Lung (tissue), 12 donors: ENCODE results near the gene ZNF511. TPM values are rescaled to one million over a fixed set of nuclear protein-coding genes. Genes with fewer than 3 reads are reported as not detected.

ENCODE experiments used
- ATAC-seq: fragments of 200-7000 bp; cut with Tn5 transposase; one replicate; pipeline ENCODE4 v1.9.1; 2020; ENCODE audit warnings: moderate number of reproducible peaks; ENCODE audit not compliant: insufficient read depth, low FRiP score
- DNase-seq, 3 donors: peaks; one replicate each; pipeline ENCODE4 v3.0.0-alpha.2; 2013 to 2017
- H3K27ac ChIP-seq, 2 donors: one replicate each; pipeline ENCODE4 v1.5.1; 2013; ENCODE audit warnings: mild to moderate bottlenecking in 2 of 2, moderate library complexity in 2 of 2, control low read depth in 1 of 2, inconsistent platforms in 1 of 2, low read depth in 1 of 2, low read length in 1 of 2
- H3K27me3 ChIP-seq, 3 donors: one replicate each; pipeline ENCODE4 v1.5.1; 2013; ENCODE audit warnings: low read length in 2 of 3; ENCODE audit not compliant: control insufficient read depth in 3 of 3, insufficient read depth in 3 of 3
- H3K36me3 ChIP-seq, 4 donors: one replicate each; pipeline ENCODE4 v1.5.1; 2013; ENCODE audit warnings: low read length in 4 of 4, mild to moderate bottlenecking in 1 of 4, moderate library complexity in 1 of 4; ENCODE audit not compliant: control insufficient read depth in 4 of 4, insufficient read depth in 4 of 4
- H3K4me1 ChIP-seq, 5 donors: one replicate each; pipeline ENCODE4 v1.5.1; 2013; ENCODE audit warnings: low read length in 5 of 5, mild to moderate bottlenecking in 2 of 5, moderate library complexity in 1 of 5; ENCODE audit not compliant: control insufficient read depth in 5 of 5, insufficient read depth in 5 of 5
- H3K4me3 ChIP-seq: one replicate; pipeline ENCODE4 v1.5.1; 2013; ENCODE audit warnings: mild to moderate bottlenecking, control low read depth, moderate library complexity
- H3K9ac ChIP-seq, 2 donors: one replicate each; pipeline ENCODE4 v1.5.1; 2013; ENCODE audit warnings: low read length in 2 of 2, control low read depth in 1 of 2; ENCODE audit not compliant: insufficient read depth in 1 of 2
- H3K9me3 ChIP-seq, 4 donors: one replicate each; pipeline ENCODE4 v1.5.1; 2013; ENCODE audit warnings: low read length in 3 of 4, mild to moderate bottlenecking in 1 of 4, moderate library complexity in 1 of 4; ENCODE audit not compliant: control insufficient read depth in 4 of 4, insufficient read depth in 3 of 4
- CTCF ChIP-seq: IDR thresholded peaks from 2 replicates; pipeline ENCODE4 v1.5.1; 2012; ENCODE audit warnings: mild to moderate bottlenecking; ENCODE audit errors: control extremely low read depth, extremely low read depth
- WGBS, 2 donors: extraction: QIAGEN DNeasy Blood & Tissue Kit; methylation state at CpG; one replicate each; pipeline ENCODE4 v1.1.7; 2013; 5-methylcytosine and 5-hydroxymethylcytosine counted together
- polyA plus RNA-seq, 2 donors: library from polyadenylated mRNA; stranded (reverse); fragments of 200-250 nt; gene quantifications; one replicate each; pipeline ENCODE4 v1.2.1, GENCODE V29; 2013
- total RNA-seq, 2 donors: library from RNA; depleted of rRNA in 1 of 2; stranded (reverse); fragments of >200 nt in 1 of 2; gene quantifications; one replicate each; pipeline ENCODE4 v1.2.1, GENCODE V29; 2014 to 2021
- donor health status: control.
- donor health status: control.
- donor health status: Bipolar disorder and iron deficiency.
- donor health status: healthy.
- donor health status: DM: yes; HTN: yes; CAD: no.

Gene ZNF511
- total and polyA plus RNA-seq, 4 donors: 18.6 to 79.9 (median 43.6) TPM

GRCh38 chr10:133314911-133315310 lies 6.2 kb downstream of the ZNF511 start:
- no peak overlapping the region for H3K4me3 ChIP-seq
- 92 to 93% methylated on average over 12 of the region's 12 CpGs for WGBS, 2 donors
- peaks cover 0 to 2% (median 0%) of the 10 kb centered on the region in 4 donors for H3K9me3 ChIP-seq
- no peak for ATAC-seq
- no peak for DNase-seq
- no peak overlapping the region for H3K27ac ChIP-seq
- no peak overlapping the region for H3K9ac ChIP-seq
- peaks cover 0 to 8% (median 8%) of the 10 kb centered on the region in 3 donors for H3K27me3 ChIP-seq
- peaks cover 0 to 19% (median 7%) of the 10 kb centered on the region in 4 donors for H3K36me3 ChIP-seq
- H3K4me1 ChIP-seq: peaks cover 0 to 2% (median 0%) of the 10 kb centered on the region in 5 donors
- TF ChIP-seq CTCF: no peak

DNA sequence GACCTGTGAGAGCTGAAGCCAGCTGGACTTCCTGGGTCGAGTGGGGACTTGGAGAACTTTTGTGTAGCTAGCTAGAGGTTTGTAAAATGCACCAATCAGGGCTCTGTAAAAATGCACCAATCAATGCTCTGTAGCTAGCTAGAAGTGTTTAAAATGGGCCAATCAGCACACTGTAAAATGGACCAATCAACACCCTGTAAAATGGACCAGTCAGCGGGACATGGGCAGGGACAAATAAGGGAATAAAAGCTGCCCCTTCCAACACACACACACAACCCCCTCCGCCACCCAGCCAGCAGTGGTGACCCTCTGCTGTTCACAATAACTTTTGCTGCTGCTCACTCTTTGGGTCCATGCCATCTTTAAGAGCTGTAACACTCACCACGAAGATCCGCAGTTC lies 7.1 kb downstream of the ZNF511 start:
- Histone ChIP-seq H3K9me3 (peaks cover 0 to 4% (median 0%) of the 10 kb centered on the region in 4 donors), H3K4me3 (no peak overlapping the region), H3K36me3 (peaks cover 0 to 14% (median 1%) of the 10 kb centered on the region in 4 donors), H3K9ac (no peak overlapping the region), H3K27me3 (peaks cover 0 to 12% (median 10%) of the 10 kb centered on the region in 3 donors), H3K27ac (no peak overlapping the region), H3K4me1 (peaks cover 0 to 2% (median 0%) of the 10 kb centered on the region in 5 donors)
- no peak for TF ChIP-seq CTCF
- ATAC-seq: no peak
- DNase-seq: no peak
- 76 to 84% methylated on average over 5 of the region's 5 CpGs for WGBS, 2 donors

DNA sequence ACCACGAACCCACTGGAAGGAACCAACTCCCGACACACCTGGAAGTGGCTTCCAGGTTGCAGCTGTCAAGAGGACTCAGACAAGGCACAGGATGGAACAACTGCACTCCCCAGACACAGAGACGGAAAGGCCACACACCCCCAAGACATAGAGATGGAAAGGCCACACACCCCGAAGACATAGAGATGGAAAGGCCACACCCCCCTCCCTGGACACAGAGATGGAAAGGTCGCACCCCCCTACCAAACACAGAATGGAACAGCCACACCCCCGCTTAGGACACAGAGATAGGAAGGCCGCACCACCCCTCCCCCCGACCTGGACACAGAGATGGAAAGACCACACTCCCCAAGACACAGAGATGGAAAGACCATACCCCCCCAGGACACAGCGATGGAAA lies 7.6 kb downstream of the ZNF511 start:
- Histone ChIP-seq H3K4me1 (peaks cover 0 to 2% (median 0%) of the 10 kb centered on the region in 5 donors), H3K27ac (no peak overlapping the region), H3K4me3 (no peak overlapping the region), H3K9ac (no peak overlapping the region), H3K27me3 (peaks cover 0 to 12% (median 10%) of the 10 kb centered on the region in 3 donors), H3K9me3 (peaks cover 0 to 7% (median 0%) of the 10 kb centered on the region in 4 donors), H3K36me3 (peaks cover 0 to 14% (median under 1%) of the 10 kb centered on the region in 4 donors)
- DNase-seq (no peak), ATAC-seq (no peak)
- 88 to 91% methylated on average over 9 of the region's 9 CpGs for WGBS, 2 donors
- TF ChIP-seq CTCF: no peak

- no peak for TF ChIP-seq CTCF
- no peak overlapping the region for H3K9ac ChIP-seq
- H3K27me3 ChIP-seq: peaks cover 0 to 12% (median 10%) of the 10 kb centered on the region in 3 donors
- peaks cover 0 to 7% (median 0%) of the 10 kb centered on the region in 4 donors for H3K9me3 ChIP-seq
- ATAC-seq (no peak), DNase-seq (no peak)
- H3K36me3 ChIP-seq: peaks cover 0 to 11% (median 0%) of the 10 kb centered on the region in 4 donors
- no peak overlapping the region for H3K4me3 ChIP-seq
- no peak overlapping the region for H3K27ac ChIP-seq
- WGBS, 2 donors: 86 to 87% methylated on average over 7 of the region's 7 CpGs
- peaks cover 0 to 2% (median 0%) of the 10 kb centered on the region in 5 donors for H3K4me1 ChIP-seq
Measured at GRCh38 chr10:133316732-133317131, 8.0 kb downstream of the ZNF511 start.
